Frontal cortex (tissue), 4 donors: ENCODE results near the gene IPO13. TPM values are rescaled to one million over a fixed set of nuclear protein-coding genes. Genes with fewer than 3 reads are reported as not detected.

Experiments
- DNase-seq, 2 donors: peaks; one replicate each; pipeline ENCODE4 v3.0.0; 2012; ENCODE audit warnings: low spot score in 2 of 2
- FAIRE-seq: peaks from 2 replicates; lab custom pipeline; 2012; peaks lifted over from hg19 to GRCh38; lab: Jason Lieb, UNC
- total RNA-seq: library from RNA; depleted of rRNA; stranded (reverse); fragments of >200 nt; gene quantifications from one replicate; pipeline ENCODE4 v1.2.3, GENCODE V29; 2014
- donor health status: control.
- donor health status: control.
- donor health status: control.

Gene IPO13
- total RNA-seq, 1 donor from 2014 or later = 13.9 TPM

DNA sequence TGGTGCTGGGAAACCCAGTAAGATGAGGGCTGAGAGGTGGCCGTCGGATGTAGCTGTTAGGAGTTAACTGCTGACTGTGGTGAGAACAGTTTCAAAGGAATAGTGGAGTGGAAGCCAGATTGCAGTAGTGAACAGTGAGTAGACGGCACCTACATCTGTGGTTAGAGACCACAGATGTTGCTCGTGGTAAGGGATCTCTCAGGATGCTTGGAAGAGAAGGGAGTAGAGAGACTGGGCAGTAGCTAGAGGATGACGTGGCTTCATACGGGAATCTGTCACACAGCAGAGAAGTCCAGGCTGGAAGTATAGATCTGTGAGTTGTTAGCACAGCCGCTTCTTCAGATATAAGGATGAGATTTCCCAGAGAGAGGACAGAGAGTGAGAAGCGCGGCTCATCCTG is 20.9 kb upstream of the IPO13 start:
- FAIRE-seq (no peak), DNase-seq (no peak)

DNA sequence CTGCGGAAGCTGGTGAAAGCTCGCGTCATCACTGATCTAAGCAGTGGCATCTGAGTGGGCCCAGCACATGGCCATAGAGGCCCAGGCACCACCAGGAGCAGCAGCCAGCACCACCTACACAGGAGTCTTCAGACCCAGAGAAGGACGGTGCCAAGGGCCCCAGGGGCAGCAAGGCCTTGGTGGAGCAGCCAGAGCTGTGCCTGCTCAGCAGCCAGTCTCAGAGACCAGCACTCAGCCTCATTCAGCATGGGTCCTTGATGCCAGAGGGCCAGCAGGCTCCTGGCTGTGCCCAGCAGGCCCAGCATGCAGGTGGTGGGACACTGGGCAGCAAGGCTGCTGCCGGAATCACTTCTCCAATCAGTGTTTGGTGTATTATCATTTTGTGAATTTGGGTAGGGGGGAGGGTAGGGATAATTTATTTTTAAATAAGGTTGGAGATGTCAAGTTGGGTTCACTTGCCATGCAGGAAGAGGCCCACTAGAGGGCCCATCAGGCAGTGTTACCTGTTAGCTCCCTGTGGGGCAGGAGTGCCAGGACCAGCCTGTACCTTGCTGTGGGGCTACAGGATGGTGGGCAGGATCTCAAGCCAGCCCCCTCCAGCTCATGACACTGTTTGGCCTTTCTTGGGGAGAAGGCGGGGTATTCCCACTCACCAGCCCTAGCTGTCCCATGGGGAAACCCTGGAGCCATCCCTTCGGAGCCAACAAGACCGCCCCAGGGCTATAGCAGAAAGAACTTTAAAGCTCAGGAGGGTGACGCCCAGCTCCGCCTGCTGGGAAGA is 16.4 kb upstream of the IPO13 start:
- DNase-seq = no peak
- no peak for FAIRE-seq

DNA sequence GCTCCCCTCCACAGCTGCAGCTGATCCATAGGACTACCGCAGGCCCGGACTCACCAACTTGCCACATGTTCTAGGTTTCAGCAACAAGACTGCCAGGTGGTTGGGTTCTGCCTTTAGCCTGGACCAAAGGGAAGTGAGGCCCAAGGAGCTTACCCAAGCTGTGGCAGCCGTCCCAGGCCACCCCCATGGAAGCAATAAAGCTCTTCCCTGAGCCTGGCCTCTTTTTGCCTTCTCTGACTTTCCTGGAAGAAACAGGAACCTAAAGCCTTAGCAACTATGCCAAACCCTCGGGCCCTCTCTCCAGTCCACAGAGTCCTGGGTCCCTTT is 15.8 kb upstream of the IPO13 start:
- DNase-seq = no peak
- no peak for FAIRE-seq

DNA sequence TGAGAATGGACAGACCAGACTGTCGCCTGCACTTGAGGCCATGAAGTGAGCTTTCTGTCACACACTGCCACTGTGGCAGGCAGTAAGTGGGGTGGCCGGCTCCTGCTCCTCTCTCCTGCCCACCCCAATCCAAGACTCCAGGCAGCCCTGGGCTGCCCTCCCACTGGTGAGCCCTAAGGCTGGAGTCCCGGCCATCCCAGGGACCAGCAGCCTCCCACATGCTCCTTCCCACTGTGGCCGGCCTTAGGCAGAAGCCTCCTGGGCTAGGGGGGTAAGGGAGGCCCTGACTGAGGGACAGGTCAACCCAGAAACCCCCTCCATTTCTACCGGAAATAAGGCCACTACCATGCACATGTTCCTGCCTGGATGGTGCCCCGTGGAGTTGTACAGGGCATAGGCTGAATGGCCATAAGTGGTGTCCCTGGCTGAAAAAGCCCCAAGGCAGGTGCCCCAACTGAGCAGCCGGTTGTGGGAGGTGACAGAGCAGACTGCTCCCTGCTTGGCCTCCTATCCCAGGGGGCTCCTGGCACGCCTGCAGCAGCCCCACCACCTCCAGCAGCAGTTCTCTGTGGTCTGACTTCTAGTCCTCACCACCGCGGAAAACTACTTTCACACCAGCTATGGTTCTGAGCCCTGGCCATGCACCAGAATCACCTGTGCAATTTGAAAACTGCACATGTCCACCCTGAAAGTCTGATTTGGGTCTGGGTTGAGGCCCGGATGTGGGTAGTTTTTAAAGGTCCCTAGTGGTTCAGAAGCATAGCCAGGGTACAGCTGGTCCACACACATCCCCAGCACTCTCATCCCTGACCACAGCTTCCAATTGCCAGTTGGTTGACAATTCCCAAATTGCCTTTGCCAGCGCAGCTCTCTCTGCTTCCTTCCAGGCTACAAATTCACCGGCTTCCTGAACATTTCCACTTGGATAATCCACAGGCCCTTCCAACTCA is 14.8 kb upstream of the IPO13 start:
- FAIRE-seq (no peak), DNase-seq (no peak)

DNA sequence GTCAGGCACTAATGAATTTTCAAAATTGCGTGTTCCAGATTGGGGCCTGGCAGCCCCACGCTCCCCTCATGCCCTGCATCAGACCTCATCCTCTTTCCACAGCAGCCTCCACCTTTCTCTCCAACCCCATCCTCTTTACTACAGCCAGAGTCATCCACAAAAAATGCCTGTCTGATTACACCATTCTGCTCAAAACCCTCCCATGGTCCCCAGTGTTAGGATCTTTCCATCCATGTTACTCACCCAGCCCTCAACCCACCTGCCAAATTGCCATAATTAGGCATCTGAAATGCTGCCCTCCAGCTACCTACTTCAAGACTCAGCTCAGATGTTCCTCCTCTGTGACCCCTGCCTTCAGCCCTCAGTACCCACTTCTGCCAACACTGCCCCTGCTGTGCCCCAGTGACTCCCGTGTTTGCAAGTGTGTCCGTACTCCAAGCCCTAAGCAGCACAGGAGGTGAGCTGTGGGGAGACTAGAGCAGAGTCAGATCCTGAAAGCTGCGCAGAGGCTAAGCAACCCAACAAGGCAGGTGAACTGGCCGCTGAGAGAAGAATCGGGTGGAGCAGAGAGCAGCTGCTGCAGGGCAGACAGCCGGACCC is 13.9 kb upstream of the IPO13 start:
- no peak for FAIRE-seq
- no peak for DNase-seq

DNA sequence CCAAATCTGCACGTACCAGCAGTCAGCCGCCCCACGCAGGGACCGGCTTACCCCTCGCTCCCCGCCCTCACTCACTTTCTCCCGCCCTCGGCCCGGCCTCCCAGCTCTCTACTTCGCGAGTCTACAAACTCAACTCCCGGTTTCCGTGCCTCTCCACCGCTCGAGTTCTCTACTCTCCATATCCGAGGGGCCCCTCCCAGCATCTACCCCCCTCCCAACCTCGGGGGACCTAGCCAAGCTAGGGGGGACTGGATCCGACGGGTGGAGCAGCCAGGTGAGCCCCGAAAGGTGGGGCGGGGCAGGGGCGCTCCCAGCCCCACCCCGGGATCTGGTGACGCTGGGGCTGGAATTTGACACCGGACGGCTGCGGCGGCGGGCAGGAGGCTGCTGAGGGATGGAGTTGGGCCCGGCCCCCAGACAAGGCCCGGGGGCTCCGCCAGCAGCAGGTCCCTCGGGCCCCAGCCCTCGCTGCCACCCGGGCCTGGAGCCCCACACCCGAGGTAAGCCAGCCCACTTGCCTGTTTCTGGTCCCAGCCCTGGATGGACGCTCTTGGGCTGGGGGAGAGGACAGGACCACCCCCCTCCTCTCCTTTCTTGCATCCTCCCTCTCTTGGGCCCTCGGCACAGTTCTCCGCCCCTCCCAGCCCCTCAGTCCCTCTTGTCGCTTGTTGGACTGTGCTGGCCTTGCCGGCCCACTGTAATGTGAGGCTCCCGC is 13.2 kb upstream of the IPO13 start, which contains the start of gene ARTN:
ARTN (plus strand) TSS at position 416 of the 715 bp plus-strand sequence. CDS start 1,856 bp downstream, outside the sequence.
- no peak for FAIRE-seq
- DNase-seq = no peak

DNA sequence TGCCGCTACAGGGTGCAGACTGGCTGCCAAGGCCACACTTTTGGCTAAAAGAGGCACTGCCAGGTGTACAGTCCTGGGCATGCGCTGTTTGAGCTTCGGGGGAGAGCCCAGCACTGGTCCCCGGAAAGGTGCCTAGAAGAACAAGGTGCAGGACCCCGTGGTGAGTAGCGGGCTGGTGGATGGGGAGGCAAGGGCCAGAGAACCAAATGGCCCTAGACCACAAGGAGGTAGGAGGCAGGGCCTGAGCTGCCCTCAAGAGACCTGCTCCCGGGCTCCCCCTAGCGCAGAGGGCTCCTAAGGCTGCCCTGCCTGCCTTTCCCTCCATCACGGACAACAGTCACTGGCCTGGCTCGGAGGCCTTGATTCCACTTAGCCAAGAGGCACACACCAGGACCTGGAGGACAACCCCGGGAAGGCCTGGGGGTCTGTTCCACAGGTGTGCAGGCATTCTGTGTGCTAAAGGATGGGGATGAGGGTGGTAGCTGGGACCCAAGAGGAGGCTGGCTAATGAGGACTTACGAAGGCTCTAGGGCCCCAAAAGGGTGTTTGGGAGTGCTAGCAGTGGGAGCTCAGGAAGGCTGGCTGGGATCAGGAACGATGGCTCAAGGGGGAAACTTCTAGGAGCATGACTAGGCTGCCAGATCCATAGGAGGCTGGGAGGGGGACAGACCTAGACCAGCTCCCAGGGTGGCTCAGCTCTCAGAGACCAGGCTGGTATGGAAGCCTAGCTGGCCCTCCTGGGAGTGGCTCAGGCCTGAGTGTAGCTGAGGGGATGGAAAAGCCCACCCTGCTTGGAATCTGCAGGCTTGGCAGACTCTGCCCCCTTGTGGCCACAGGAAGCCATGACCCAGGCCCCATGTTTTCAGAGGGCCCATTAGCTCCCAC is 12.4 kb upstream of the IPO13 start:
- FAIRE-seq (no peak), DNase-seq (peak; percentile 79 to 83)

DNA sequence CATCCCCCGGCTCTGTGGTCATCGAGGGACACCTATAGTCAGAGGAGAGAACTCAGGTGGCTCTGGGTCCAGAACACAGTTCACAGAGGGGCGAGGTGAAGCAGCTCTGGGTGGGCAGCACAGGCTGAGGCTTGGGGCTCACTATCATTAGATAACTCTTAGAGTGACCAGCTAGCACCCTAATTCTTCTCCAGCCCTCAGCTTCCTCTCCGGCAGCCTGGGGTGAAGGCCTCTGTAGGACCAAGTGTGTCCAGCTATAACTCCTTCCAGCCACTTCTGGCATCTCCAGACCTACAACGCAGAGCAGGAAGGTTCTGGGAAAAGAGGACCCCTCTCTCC is 11.8 kb upstream of the IPO13 start:
- FAIRE-seq (no peak), DNase-seq (no peak)

DNA sequence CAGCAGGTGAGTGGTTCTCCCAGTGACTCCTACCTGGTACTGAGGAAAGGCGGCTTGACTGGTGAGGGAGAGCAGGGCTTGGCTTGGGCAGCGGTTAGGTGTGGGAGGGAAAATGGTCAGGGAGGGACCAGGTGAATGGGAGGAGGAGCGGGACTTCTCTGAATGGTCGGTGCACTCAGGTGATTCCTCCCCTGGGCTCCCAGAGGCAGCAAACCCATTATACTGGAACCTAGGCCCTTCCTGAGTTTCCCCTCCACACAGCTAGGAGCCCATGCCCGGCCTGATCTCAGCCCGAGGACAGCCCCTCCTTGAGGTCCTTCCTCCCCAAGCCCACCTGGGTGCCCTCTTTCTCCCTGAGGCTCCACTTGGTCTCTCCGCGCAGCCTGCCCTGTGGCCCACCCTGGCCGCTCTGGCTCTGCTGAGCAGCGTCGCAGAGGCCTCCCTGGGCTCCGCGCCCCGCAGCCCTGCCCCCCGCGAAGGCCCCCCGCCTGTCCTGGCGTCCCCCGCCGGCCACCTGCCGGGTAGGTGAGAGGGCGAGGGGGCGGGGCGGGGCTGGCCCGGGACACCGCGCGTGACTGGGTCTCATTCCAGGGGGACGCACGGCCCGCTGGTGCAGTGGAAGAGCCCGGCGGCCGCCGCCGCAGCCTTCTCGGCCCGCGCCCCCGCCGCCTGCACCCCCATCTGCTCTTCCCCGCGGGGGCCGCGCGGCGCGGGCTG is 10.9 kb upstream of the IPO13 start:
- no peak for FAIRE-seq
- no peak for DNase-seq

DNA sequence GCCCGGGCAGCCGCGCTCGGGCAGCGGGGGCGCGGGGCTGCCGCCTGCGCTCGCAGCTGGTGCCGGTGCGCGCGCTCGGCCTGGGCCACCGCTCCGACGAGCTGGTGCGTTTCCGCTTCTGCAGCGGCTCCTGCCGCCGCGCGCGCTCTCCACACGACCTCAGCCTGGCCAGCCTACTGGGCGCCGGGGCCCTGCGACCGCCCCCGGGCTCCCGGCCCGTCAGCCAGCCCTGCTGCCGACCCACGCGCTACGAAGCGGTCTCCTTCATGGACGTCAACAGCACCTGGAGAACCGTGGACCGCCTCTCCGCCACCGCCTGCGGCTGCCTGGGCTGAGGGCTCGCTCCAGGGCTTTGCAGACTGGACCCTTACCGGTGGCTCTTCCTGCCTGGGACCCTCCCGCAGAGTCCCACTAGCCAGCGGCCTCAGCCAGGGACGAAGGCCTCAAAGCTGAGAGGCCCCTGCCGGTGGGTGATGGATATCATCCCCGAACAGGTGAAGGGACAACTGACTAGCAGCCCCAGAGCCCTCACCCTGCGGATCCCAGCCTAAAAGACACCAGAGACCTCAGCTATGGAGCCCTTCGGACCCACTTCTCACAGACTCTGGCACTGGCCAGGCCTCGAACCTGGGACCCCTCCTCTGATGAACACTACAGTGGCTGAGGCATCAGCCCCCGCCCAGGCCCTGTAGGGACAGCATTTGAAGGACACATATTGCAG is 10.2 kb upstream of the IPO13 start:
- DNase-seq (peak in 1 of 2 donors; percentile 62), FAIRE-seq (no peak)

DNA sequence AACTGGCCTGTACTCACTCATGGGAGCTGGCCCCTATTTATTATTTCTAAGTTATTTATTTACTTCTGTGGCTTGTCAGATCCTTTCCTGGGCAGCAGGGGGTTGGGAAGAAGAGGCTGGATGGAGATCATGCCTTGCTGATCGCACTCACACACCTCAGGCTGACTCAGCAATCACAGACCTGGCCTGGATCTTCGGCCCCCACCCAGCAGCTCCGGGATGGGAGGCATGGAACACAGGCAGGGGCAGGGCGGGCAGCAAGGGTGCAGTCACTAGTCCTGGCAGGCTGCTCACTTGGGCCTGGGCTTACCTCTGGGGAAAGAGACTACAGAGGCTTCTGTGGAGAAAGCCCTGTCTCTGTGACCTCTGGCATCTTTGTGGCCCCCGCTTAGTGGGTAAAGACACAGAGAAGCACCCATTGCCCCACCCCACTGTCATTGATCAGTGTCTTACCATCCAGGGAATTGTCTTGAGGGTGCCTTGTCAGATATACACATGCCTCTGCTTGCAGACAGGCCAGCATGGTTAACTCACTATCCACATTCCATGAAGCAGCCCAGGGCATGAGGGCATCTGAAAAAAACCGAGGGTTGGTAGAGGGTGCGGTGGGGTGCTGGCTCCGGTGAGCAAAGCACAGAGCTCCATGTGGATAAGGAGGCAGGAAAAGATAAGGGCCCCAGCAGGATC is 9.4 kb upstream of the IPO13 start:
- DNase-seq = no peak
- FAIRE-seq = no peak

DNA sequence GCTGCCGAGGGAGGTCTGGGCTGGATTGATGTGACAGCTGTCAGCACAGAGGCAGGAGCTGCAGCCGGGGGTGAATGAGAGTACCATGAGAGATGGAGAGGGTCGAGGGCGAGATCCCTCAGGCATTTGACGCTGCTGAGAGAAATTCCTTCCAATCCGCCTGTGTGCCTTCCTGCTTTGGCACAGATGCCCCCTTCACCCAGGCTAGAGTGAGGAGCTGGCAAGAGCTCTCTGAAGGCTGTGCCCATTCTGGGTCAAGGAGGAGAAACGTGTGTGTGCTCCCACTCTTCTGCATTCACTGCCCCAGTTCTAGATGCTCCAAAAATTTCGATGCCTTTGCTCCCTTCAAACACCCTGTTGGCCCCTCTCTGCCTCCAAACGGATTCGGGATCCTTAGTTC is 8.4 kb upstream of the IPO13 start:
- DNase-seq (no peak), FAIRE-seq (no peak)

DNA sequence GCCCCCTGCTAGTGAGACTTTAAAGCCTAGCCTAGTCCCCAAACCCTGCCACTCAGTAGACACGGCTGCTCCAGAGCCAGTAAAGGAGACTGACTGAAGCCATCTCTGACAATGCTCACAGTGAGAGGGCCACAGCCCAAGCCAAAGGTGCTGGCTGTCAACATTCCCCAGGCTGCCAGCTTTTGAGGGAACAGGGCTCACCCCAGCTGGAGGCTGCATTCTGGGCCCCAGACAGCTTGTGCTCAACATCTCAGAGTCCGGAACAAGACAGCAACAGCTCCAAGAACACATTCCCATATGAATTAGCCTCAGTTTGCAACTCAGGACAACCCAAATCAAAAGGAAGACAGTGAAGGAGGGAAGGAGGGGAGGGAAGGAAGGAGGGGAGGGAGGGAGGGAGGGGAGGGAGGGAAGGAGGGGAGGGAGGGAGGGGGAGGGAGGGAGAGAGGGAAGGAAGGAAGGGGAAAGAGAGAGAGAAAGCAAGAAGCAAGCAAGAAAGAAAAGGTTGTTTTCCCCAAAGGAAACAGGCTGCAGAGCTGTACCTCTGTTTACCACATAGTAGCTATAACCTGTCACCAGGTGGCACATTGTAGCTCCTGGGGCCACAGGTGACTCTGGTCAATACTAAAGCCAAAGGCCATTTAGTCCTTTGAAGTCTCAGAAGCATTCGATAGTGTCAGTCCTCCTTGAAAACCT is 7.7 kb upstream of the IPO13 start:
- no peak for DNase-seq
- no peak for FAIRE-seq

DNA sequence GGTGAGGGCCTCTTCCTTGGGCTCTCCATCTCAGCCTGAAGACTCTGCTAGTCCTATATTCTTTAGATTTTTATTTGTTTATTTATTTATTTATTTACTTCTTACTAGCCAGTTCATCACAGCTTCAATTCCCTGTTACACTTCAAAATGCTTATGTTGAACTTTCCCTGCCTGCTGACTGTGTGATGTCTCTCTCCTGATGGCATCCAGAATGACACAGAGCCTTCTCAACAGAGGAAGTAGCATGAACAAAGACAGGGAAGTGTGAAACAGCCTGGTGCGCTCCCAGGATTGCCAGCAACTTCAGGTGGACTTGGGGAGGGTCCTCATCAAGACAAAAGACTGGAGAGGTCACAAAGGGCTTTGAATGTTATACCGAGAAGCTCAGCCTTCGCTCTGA is 4.3 kb upstream of the IPO13 start:
- FAIRE-seq (no peak), DNase-seq (no peak)

DNA sequence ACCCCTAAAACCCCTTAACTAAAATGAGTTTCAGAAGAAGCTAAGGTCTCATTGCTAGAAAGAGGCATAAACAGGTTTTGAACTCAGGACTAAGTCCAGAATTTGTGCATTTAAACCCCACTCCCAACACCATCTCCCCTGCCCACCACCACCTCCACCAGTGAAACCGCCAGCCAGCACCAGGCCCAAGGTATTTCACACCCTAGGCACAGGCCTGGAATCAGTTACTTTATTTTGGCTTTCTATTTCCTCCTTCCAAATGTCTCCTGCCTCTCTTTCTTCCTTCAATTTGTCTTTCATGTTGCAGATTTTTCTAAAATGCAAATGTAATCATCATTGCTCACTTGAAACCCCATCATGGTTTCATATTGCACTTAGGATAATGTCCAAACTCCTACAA is 1.9 kb upstream of the IPO13 start:
- FAIRE-seq (no peak), DNase-seq (no peak)

DNA sequence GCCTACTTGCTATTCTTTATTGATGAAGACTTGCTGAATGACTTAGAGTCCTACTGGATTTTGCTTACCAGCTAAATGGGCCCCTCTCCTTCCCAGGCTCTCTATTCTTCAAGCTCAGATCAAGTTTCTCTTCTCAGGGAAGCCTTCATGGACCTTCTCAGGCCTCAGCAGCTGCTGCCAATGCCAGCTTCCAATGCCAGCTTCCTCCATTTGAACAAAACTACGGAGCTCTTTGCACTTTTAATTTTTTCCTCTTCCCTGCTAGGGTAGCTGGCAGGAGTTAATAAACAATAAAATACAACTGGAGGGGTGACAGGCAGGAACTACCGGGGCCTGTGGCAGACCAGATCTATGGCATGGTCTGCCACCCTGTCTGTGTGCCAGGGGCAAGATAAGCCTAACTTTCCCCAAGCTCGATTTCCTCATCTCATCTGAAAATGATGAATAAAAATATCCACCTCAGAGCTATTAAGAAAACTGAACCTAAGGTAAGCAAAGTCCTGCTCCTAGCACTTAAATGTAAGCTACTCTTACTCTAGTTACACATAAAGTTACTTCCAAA is 995 bp upstream of the IPO13 start:
- FAIRE-seq (no peak), DNase-seq (no peak)
